Measurements from ENCODE around the gene ACTR3C.
"Not testable (repeated sequence)": the region's sequence is repeated elsewhere in the genome, so short reads cannot be mapped to it uniquely, and the experiment has no call there.

Gene ACTR3C

GRCh38 chr7:150336746-150337145 lies 13.4 kb upstream of the ACTR3C start:
- no peak for DNase-seq (ENCODE audit: low spot score)

- no peak for DNase-seq (ENCODE audit: low spot score)
Measured at GRCh38 chr7:150335774-150336112, 12.4 kb upstream of the ACTR3C start.

GRCh38 chr7:150335108-150335773 lies 11.9 kb upstream of the ACTR3C start:
- DNase-seq (ENCODE audit: low spot score): no peak

- no peak for DNase-seq (ENCODE audit: low spot score)
Measured at GRCh38 chr7:150334108-150334507, 10.8 kb upstream of the ACTR3C start.

- DNase-seq (ENCODE audit: low spot score): no peak
Measured at GRCh38 chr7:150333659-150334058, 10.3 kb upstream of the ACTR3C start.

- DNase-seq (ENCODE audit: low spot score): no peak
Measured at GRCh38 chr7:150332852-150333635, 9.7 kb upstream of the ACTR3C start.

- no peak for DNase-seq (ENCODE audit: low spot score)
Measured at GRCh38 chr7:150330211-150330885, 7.0 kb upstream of the ACTR3C start.

- DNase-seq (ENCODE audit: low spot score): no peak
Measured at GRCh38 chr7:150329331-150330120, 6.2 kb upstream of the ACTR3C start.

GRCh38 chr7:150327308-150327707 lies 4.0 kb upstream of the ACTR3C start:
- DNase-seq (ENCODE audit: low spot score): no peak

GRCh38 chr7:150326657-150327268 lies 3.4 kb upstream of the ACTR3C start:
- no peak for DNase-seq (ENCODE audit: low spot score)

- no peak for DNase-seq (ENCODE audit: low spot score)
Measured at GRCh38 chr7:150325901-150326300, 2.6 kb upstream of the ACTR3C start.

GRCh38 chr7:150325110-150325611 lies 1.8 kb upstream of the ACTR3C start:
- DNase-seq (ENCODE audit: low spot score): no peak

GRCh38 chr7:150324373-150324961 lies 1.1 kb upstream of the ACTR3C start:
- no peak for DNase-seq (ENCODE audit: low spot score)

- no peak for DNase-seq (ENCODE audit: low spot score)
Measured at GRCh38 chr7:150323682-150324372, 482 bp upstream of the ACTR3C start.

GRCh38 chr7:150322114-150322832 lies 1.1 kb downstream of the ACTR3C start:
- peak; percentile 78 for DNase-seq (ENCODE audit: low spot score)

- no peak for DNase-seq (ENCODE audit: low spot score)
Measured at GRCh38 chr7:150321788-150322113, 1.6 kb downstream of the ACTR3C start.

GRCh38 chr7:150317748-150318444 lies 5.4 kb downstream of the ACTR3C start:
- no peak for DNase-seq (ENCODE audit: low spot score)

- DNase-seq (ENCODE audit: low spot score): not testable (repeated sequence)
Measured at GRCh38 chr7:150316987-150317386, 6.4 kb downstream of the ACTR3C start.

- no peak for DNase-seq (ENCODE audit: low spot score)
Measured at GRCh38 chr7:150314639-150315239, 8.6 kb downstream of the ACTR3C start.

Measured in CD4-positive, alpha-beta T cell treated with Interleukin-2 at 100 ng/mL for 4 hours (primary cell).